Psoas muscle (tissue), 8 donors: ENCODE data around the gene SPART. TPM values are rescaled to one million over a fixed set of nuclear protein-coding genes. Genes with fewer than 3 reads are reported as not detected.

ENCODE experiments used
- ATAC-seq, 4 donors: fragments of 200-7000 bp; cut with Tn5 transposase; one replicate each; pipeline ENCODE4 v1.9.1; 2020; ENCODE audit warnings: moderate library complexity in 3 of 4, mild to moderate bottlenecking in 2 of 4
- DNase-seq, 2 donors: peaks; one replicate each; pipeline ENCODE4 v3.0.0-alpha.2; 2020
- H3K27ac ChIP-seq: fragments of 200-600 bp; one replicate; pipeline ENCODE4 v1.8.0; 2022
- H3K27me3 ChIP-seq, 3 donors: fragments of 200-600 bp in 1 of 3; one replicate each; pipeline versions ENCODE4 v1.6.1 to v1.8.0; 2013 to 2022; ENCODE audit warnings: low read length in 2 of 3, mild to moderate bottlenecking in 2 of 3, moderate library complexity in 1 of 3; ENCODE audit not compliant: insufficient read depth in 3 of 3
- H3K36me3 ChIP-seq, 2 donors: fragments of 200-600 bp in 1 of 2; one replicate each; pipeline versions ENCODE4 v1.6.1 to v1.8.0; 2013 to 2022; ENCODE audit warnings: low read depth in 1 of 2, mild to moderate bottlenecking in 1 of 2, moderate library complexity in 1 of 2; ENCODE audit not compliant: insufficient read depth in 1 of 2
- H3K4me1 ChIP-seq: fragments of 200-600 bp; one replicate; pipeline ENCODE4 v1.8.0; 2022
- H3K4me3 ChIP-seq: fragments of 200-600 bp; one replicate; pipeline ENCODE4 v1.8.0; 2022; ENCODE audit warnings: mild to moderate bottlenecking
- H3K9me3 ChIP-seq: fragments of 200-600 bp; one replicate; pipeline ENCODE4 v1.8.0; 2022
- CTCF ChIP-seq: fragments of 200-600 bp; IDR thresholded peaks from one replicate; pipeline ENCODE4 v1.8.0; 2022; ENCODE audit warnings: antibody characterized with exemption
- WGBS, 3 donors: extraction: QIAGEN DNeasy Blood & Tissue Kit; methylation state at CpG; one replicate each; pipeline versions ENCODE4 v1.1.6 to v1.1.7; 2013; 5-methylcytosine and 5-hydroxymethylcytosine counted together
- intact Hi-C, 2 donors: fragments of 100-400 bp; cut with DNase I; formaldehyde crosslinking; loops; one replicate each; pipeline versions ENCODE4 v1.11.0 to v1.14.2; 2022
- polyA plus RNA-seq, 3 donors: library from polyadenylated mRNA; stranded (reverse); fragments of 200-250 nt; gene quantifications; one replicate each; pipeline ENCODE4 v1.2.3, GENCODE V29; 2013
- total RNA-seq, 4 donors: library from RNA; stranded (reverse); fragmentation: NEBNext Ultra II Directional in 2 of 4; extraction: Animal tissue kit (Norgen Biotek cat#: 25700) in 2 of 4; gene quantifications; one replicate each; pipeline versions ENCODE4 v1.2.1 to v1.2.4, GENCODE V29; 2021 to 2023
- donor health status: healthy with polysubstance abuse.
- donor health status: DM: no; HTN: no; CAD: no; lungs with moderate emphysema.
- donor health status: Bipolar disorder and iron deficiency.
- donor health status: healthy.
- donor health status: DM: yes; HTN: yes; CAD: no.
- donor health status: DM: no; HTN: no; CAD: no.
- donor health status: DM: no; HTN: no; CAD: no.
- donor health status: DM: yes; HTN: yes; CAD: no.

SPART gene
- total and polyA plus RNA-seq, 7 donors = 29.2 to 103 (median 44.0) TPM

GRCh38 chr13:36297366-36298338, 48.5 kb downstream of the SPART start, which contains the start of gene CCDC169:
Gene CCDC169 (minus strand): TSS chr13:36297814. CDS start chr13:36297719, 95 bp downstream.
- H3K27ac ChIP-seq = no peak within 1 kb of the TSS
- peak; percentile 77 to 92 (median 90) for ATAC-seq
- intact Hi-C loops = no loop called here
- no peaks in the 10 kb centered on the region for H3K9me3 ChIP-seq
- H3K27me3 ChIP-seq = no peaks in the 10 kb centered on the region
- peak; percentile 66 to 80 for DNase-seq
- peaks cover 0 to 7% of the 10 kb centered on the region in 2 donors for H3K36me3 ChIP-seq
- 1 to 3% (median 1%) methylated on average over 51 to 53 of the region's 53 CpGs for WGBS, 3 donors
- no peak for TF ChIP-seq CTCF
- H3K4me3 ChIP-seq = peak within 1 kb of the TSS; percentile 79
- peaks cover 4% of the 10 kb centered on the region for H3K4me1 ChIP-seq

- Histone ChIP-seq H3K27ac (no peak overlapping the region), H3K4me1 (peaks cover 4% of the 10 kb centered on the region), H3K36me3 (no peaks in the 10 kb centered on the region), H3K27me3 (no peaks in the 10 kb centered on the region), H3K9me3 (no peaks in the 10 kb centered on the region), H3K4me3 (no peak overlapping the region)
- no peak for DNase-seq
- 50 to 87% (median 76%) methylated on average over 3 of the region's 3 CpGs for WGBS, 3 donors
- no peak for ATAC-seq
- no peak for TF ChIP-seq CTCF
- intact Hi-C loops = no loop called here
Measured at GRCh38 chr13:36294096-36294495, 52.1 kb downstream of the SPART start.

- intact Hi-C loops = no loop called here
- DNase-seq (no peak), ATAC-seq (no peak)
- Histone ChIP-seq H3K36me3 (no peaks in the 10 kb centered on the region), H3K4me1 (peaks cover 3% of the 10 kb centered on the region), H3K27me3 (no peaks in the 10 kb centered on the region), H3K9me3 (no peaks in the 10 kb centered on the region), H3K4me3 (no peak overlapping the region), H3K27ac (no peak overlapping the region)
- 85 to 100% (median 88%) methylated on average over 1 of the region's 1 CpG for WGBS, 3 donors
- TF ChIP-seq CTCF = no peak
Measured at GRCh38 chr13:36293497-36293896, 52.7 kb downstream of the SPART start.

GRCh38 chr13:36288794-36289391, 57.3 kb downstream of the SPART start:
- Histone ChIP-seq H3K27ac (no peak overlapping the region), H3K4me1 (no peaks in the 10 kb centered on the region), H3K27me3 (no peaks in the 10 kb centered on the region), H3K36me3 (no peaks in the 10 kb centered on the region), H3K9me3 (no peaks in the 10 kb centered on the region), H3K4me3 (no peak overlapping the region)
- ATAC-seq (no peak), DNase-seq (no peak)
- intact Hi-C loops = loop anchor here in 1 of 2 donors (10.0 kb wide), 1 partner anchor 446 kb away; no protein-coding TSS in a partner anchor
- TF ChIP-seq CTCF = no peak
